Thymus (tissue), 11 donors: ENCODE results near the gene FAM200C. TPM values are rescaled to one million over a fixed set of nuclear protein-coding genes. Genes with fewer than 3 reads are reported as not detected.

Experiments
- DNase-seq, 9 donors: peaks; one replicate each; pipeline ENCODE4 v3.0.0-alpha.2; 2013; ENCODE audit warnings: low spot score in 9 of 9, low read depth in 6 of 9, missing footprints in 1 of 9
- H3K27ac ChIP-seq, 2 donors: one replicate each; pipeline ENCODE4 v1.5.1; 2013; ENCODE audit warnings: control low read depth in 1 of 2, low read depth in 1 of 2, low read length in 1 of 2, mild to moderate bottlenecking in 1 of 2, moderate library complexity in 1 of 2
- H3K27me3 ChIP-seq, 2 donors: one replicate each; pipeline ENCODE4 v1.5.1; 2013; ENCODE audit warnings: low read length in 1 of 2; ENCODE audit not compliant: control insufficient read depth in 2 of 2, insufficient read depth in 1 of 2
- H3K36me3 ChIP-seq, 2 donors: one replicate each; pipeline ENCODE4 v1.5.1; 2013; ENCODE audit warnings: low read length in 1 of 2, mild to moderate bottlenecking in 1 of 2, moderate library complexity in 1 of 2; ENCODE audit not compliant: control insufficient read depth in 2 of 2, insufficient read depth in 2 of 2
- H3K4me1 ChIP-seq, 2 donors: one replicate each; pipeline ENCODE4 v1.5.1; 2013; ENCODE audit warnings: low read length in 2 of 2; ENCODE audit not compliant: control insufficient read depth in 2 of 2, insufficient read depth in 2 of 2
- H3K4me3 ChIP-seq, 2 donors: one replicate each; pipeline ENCODE4 v1.5.1; 2013; ENCODE audit warnings: low read length in 2 of 2, control low read depth in 1 of 2, mild to moderate bottlenecking in 1 of 2
- H3K9me3 ChIP-seq, 2 donors: one replicate each; pipeline ENCODE4 v1.5.1; 2013; ENCODE audit warnings: low read length in 1 of 2, mild to moderate bottlenecking in 1 of 2; ENCODE audit not compliant: control insufficient read depth in 2 of 2, insufficient read depth in 1 of 2
- WGBS: extraction: QIAGEN DNeasy Blood & Tissue Kit; methylation state at CpG from one replicate; pipeline ENCODE4 v1.1.7; 2013; 5-methylcytosine and 5-hydroxymethylcytosine counted together
- polyA plus RNA-seq: library from polyadenylated mRNA; stranded (reverse); fragments of 200-250 nt; gene quantifications from one replicate; pipeline ENCODE4 v1.2.3, GENCODE V29; 2013
- total RNA-seq: library from RNA; stranded (reverse); fragments of 120-200 nt; gene quantifications from one replicate; pipeline ENCODE4 v1.2.4, GENCODE V29; 2013
- donor health status: healthy.

Gene FAM200C
- total and polyA plus RNA-seq, 2 donors = 4.1 to 5.5 TPM

- H3K4me3 ChIP-seq = no peak overlapping the region
- WGBS = 96% methylated on average over 5 of the region's 5 CpGs
These were observed 22.2 kb downstream of the FAM200C start for GRCh38 chr5:160377651-160378050.

GRCh38 chr5:160376416-160376815 lies 23.4 kb downstream of the FAM200C start:
- no peaks in the 10 kb centered on the region for H3K9me3 ChIP-seq
- no peaks in the 10 kb centered on the region for H3K4me1 ChIP-seq
- no peaks in the 10 kb centered on the region for H3K36me3 ChIP-seq
- no peak overlapping the region for H3K27ac ChIP-seq
- H3K4me3 ChIP-seq = no peak overlapping the region
- peaks cover 0 to 18% of the 10 kb centered on the region in 2 donors for H3K27me3 ChIP-seq
- no peak for DNase-seq

More at GRCh38 chr5:160377651-160378050, 22.2 kb downstream of the FAM200C start:
- no peaks in the 10 kb centered on the region for H3K9me3 ChIP-seq
- H3K36me3 ChIP-seq = no peaks in the 10 kb centered on the region
- peaks cover 0 to 8% of the 10 kb centered on the region in 2 donors for H3K27me3 ChIP-seq
- H3K27ac ChIP-seq = no peak overlapping the region
- DNase-seq = no peak
- H3K4me1 ChIP-seq = no peaks in the 10 kb centered on the region

- no peaks in the 10 kb centered on the region for H3K4me1 ChIP-seq
- H3K27ac ChIP-seq = no peak overlapping the region
- H3K4me3 ChIP-seq = no peak overlapping the region
- H3K36me3 ChIP-seq = no peaks in the 10 kb centered on the region
- H3K27me3 ChIP-seq = peaks cover under 1 to 24% of the 10 kb centered on the region in 2 donors
- WGBS = 94% methylated on average over 2 of the region's 2 CpGs
- no peak for DNase-seq
- no peaks in the 10 kb centered on the region for H3K9me3 ChIP-seq
These were observed 24.2 kb downstream of the FAM200C start for GRCh38 chr5:160375701-160376100.

- H3K36me3 ChIP-seq = no peaks in the 10 kb centered on the region
- H3K27me3 ChIP-seq = peaks cover 6 to 30% of the 10 kb centered on the region in 2 donors
- H3K4me3 ChIP-seq = no peak overlapping the region
- DNase-seq = no peak
- no peaks in the 10 kb centered on the region for H3K9me3 ChIP-seq
- no peak overlapping the region for H3K27ac ChIP-seq
- H3K4me1 ChIP-seq = peaks cover 0 to 5% of the 10 kb centered on the region in 2 donors
These were observed 24.7 kb downstream of the FAM200C start for GRCh38 chr5:160375166-160375565.

GRCh38 chr5:160371294-160371693 lies 28.6 kb downstream of the FAM200C start:
- no peak overlapping the region for H3K4me3 ChIP-seq
- H3K9me3 ChIP-seq = no peaks in the 10 kb centered on the region
- H3K4me1 ChIP-seq = peaks cover 0 to 8% of the 10 kb centered on the region in 2 donors
- no peaks in the 10 kb centered on the region for H3K36me3 ChIP-seq
- no peak overlapping the region for H3K27ac ChIP-seq
- peaks cover 15 to 47% of the 10 kb centered on the region in 2 donors for H3K27me3 ChIP-seq
- no peak for DNase-seq

- peak overlapping the region in 1 of 2 donors; percentile 31 for H3K27ac ChIP-seq
- H3K4me3 ChIP-seq = peak overlapping the region; percentile 19 to 50
These were observed 29.2 kb downstream of the FAM200C start for GRCh38 chr5:160370713-160371034.

GRCh38 chr5:160369990-160370712 lies 29.7 kb downstream of the FAM200C start, which contains the start of gene C1QTNF2:
Gene C1QTNF2 (minus strand): TSS chr5:160370626. CDS start chr5:160355011, 15,615 bp downstream.
- Histone ChIP-seq H3K4me1 (peaks cover 0 to 8% of the 10 kb centered on the region in 2 donors), H3K27ac (peak within 1 kb of the TSS in 1 of 2 donors; percentile 31), H3K4me3 (peak within 1 kb of the TSS; percentile 19 to 50), H3K27me3 (peaks cover 15 to 47% of the 10 kb centered on the region in 2 donors), H3K36me3 (no peaks in the 10 kb centered on the region), H3K9me3 (no peaks in the 10 kb centered on the region)
- peak in 1 of 9 donors; percentile 3 for DNase-seq
- WGBS = 5% methylated on average over 45 of the region's 45 CpGs

More at GRCh38 chr5:160370713-160371034, 29.2 kb downstream of the FAM200C start:
- Histone ChIP-seq H3K27me3 (peaks cover 15 to 47% of the 10 kb centered on the region in 2 donors), H3K4me1 (peaks cover 0 to 8% of the 10 kb centered on the region in 2 donors), H3K36me3 (no peaks in the 10 kb centered on the region), H3K9me3 (no peaks in the 10 kb centered on the region)
- WGBS = 68% methylated on average over 12 of the region's 12 CpGs
- peak in 2 of 9 donors; percentile 8 to 19 for DNase-seq

- DNase-seq = no peak
- H3K27me3 ChIP-seq = peaks cover 15 to 41% of the 10 kb centered on the region in 2 donors
- WGBS = 97% methylated on average over 3 of the region's 3 CpGs
These were observed 32.0 kb downstream of the FAM200C start for GRCh38 chr5:160367885-160368284.

GRCh38 chr5:160367261-160367660 lies 32.6 kb downstream of the FAM200C start:
- peaks cover 0 to 10% of the 10 kb centered on the region in 2 donors for H3K4me1 ChIP-seq
- no peak for DNase-seq
- no peaks in the 10 kb centered on the region for H3K9me3 ChIP-seq
- WGBS = 72% methylated on average over 2 of the region's 2 CpGs
- H3K27ac ChIP-seq = no peak overlapping the region
- H3K4me3 ChIP-seq = no peak overlapping the region
- H3K27me3 ChIP-seq = peaks cover 15 to 35% of the 10 kb centered on the region in 2 donors
- H3K36me3 ChIP-seq = no peaks in the 10 kb centered on the region

More at GRCh38 chr5:160367885-160368284, 32.0 kb downstream of the FAM200C start:
- Histone ChIP-seq H3K9me3 (no peaks in the 10 kb centered on the region), H3K4me1 (peaks cover 0 to 9% of the 10 kb centered on the region in 2 donors), H3K27ac (no peak overlapping the region), H3K4me3 (no peak overlapping the region), H3K36me3 (no peaks in the 10 kb centered on the region)
